IMR-90 (cell line): ENCODE results near the gene CXorf65. TPM values are rescaled to one million over a fixed set of nuclear protein-coding genes. Genes with fewer than 3 reads are reported as not detected.

ENCODE experiments used
- ATAC-seq: fragments of 200-7000 bp; cut with Tn5 transposase; 2 replicates; pipeline ENCODE4 v1.9.1; 2020; ENCODE audit warnings: low read depth, mild to moderate bottlenecking, moderate library complexity
- BruUV-seq: library from RNA; stranded (reverse); fragments of 400-500 nt; replicated peaks from 2 replicates; lab custom pipeline; 2021; lab: Mats Ljungman, UMichigan
- CTCF ChIA-PET: fragments of 300-600 bp; formaldehyde crosslinking; extraction: SDS; loops from one replicate; lab custom pipeline; 2021; ENCODE audit warnings: antibody characterized with exemption; lab: Yijun Ruan, JAX
- POLR2A ChIA-PET: fragments of 300-600 bp; sonication (Branson Sonifier 250); formaldehyde crosslinking; loops from one replicate; lab custom pipeline; 2022; ENCODE audit warnings: antibody characterized with exemption; ENCODE audit not compliant: unreplicated experiment; lab: Charles Lee
- DNase-seq: peaks from one replicate; pipeline ENCODE4 v3.0.0; 2013
- H2AFZ ChIP-seq: replicated peaks from 2 replicates; pipeline ENCODE3; 2013; ENCODE audit warnings: low read length, mild to moderate bottlenecking; ENCODE audit not compliant: poor library complexity
- H2AK5ac ChIP-seq: 2 replicates; pipeline ENCODE4 v1.6.1; 2013; ENCODE audit warnings: low read depth, low read length, inconsistent platforms
- H2AK9ac ChIP-seq: replicated peaks from 2 replicates; pipeline ENCODE3; 2013; ENCODE audit warnings: mild to moderate bottlenecking, low read depth, low read length, moderate library complexity; ENCODE audit not compliant: poor library complexity
- H2BK120ac ChIP-seq: 2 replicates; pipeline ENCODE4 v1.6.1; 2013; ENCODE audit warnings: low read depth, low read length, inconsistent platforms
- H2BK15ac ChIP-seq: 3 replicates; pipeline ENCODE4 v1.6.1; 2013; ENCODE audit warnings: low read depth, low read length, inconsistent platforms
- H2BK20ac ChIP-seq: 2 replicates; pipeline ENCODE4 v1.6.1; 2013; ENCODE audit warnings: low read depth, mild to moderate bottlenecking, inconsistent platforms, low read length, moderate library complexity
- H2BK5ac ChIP-seq: 2 replicates; pipeline ENCODE4 v1.6.1; 2013; ENCODE audit warnings: mild to moderate bottlenecking, low read depth, low read length, inconsistent platforms; ENCODE audit not compliant: poor library complexity, severe bottlenecking
- H3K14ac ChIP-seq: replicated peaks from 2 replicates; pipeline ENCODE4 v1.6.1; 2013; ENCODE audit warnings: low read depth, low read length, inconsistent platforms
- H3K18ac ChIP-seq: 2 replicates; pipeline ENCODE4 v1.6.1; 2013; ENCODE audit warnings: low read depth, low read length, control low read depth
- H3K23ac ChIP-seq: 2 replicates; pipeline ENCODE4 v1.6.1; 2013; ENCODE audit warnings: low read depth, low read length, inconsistent platforms
- H3K27ac ChIP-seq: 2 replicates; pipeline ENCODE4 v1.5.1; 2013; ENCODE audit warnings: mild to moderate bottlenecking, control low read depth, low read length; ENCODE audit not compliant: insufficient read depth
- H3K27me3 ChIP-seq: 2 replicates; pipeline ENCODE4 v1.6.1; 2013; ENCODE audit warnings: low read length; ENCODE audit not compliant: control insufficient read depth, insufficient read depth
- H3K36me3 ChIP-seq: 2 replicates; pipeline ENCODE4 v1.6.1; 2013; ENCODE audit warnings: low read length, mixed read lengths; ENCODE audit not compliant: control insufficient read depth, insufficient read depth
- H3K4ac ChIP-seq: 2 replicates; pipeline ENCODE4 v1.6.1; 2013; ENCODE audit warnings: low read depth, low read length, inconsistent platforms
- H3K4me1 ChIP-seq: 2 replicates; pipeline ENCODE4 v1.6.1; 2013; ENCODE audit warnings: low read length, mixed read lengths; ENCODE audit not compliant: control insufficient read depth, insufficient read depth
- H3K4me2 ChIP-seq: 2 replicates; pipeline ENCODE4 v1.6.1; 2013; ENCODE audit warnings: low read depth, mild to moderate bottlenecking, control low read depth, low read length, moderate library complexity
- H3K4me3 ChIP-seq: 2 replicates; pipeline ENCODE4 v1.5.1; 2013; ENCODE audit warnings: low read depth, mild to moderate bottlenecking, control low read depth, low read length, moderate library complexity; ENCODE audit not compliant: insufficient read depth
- H3K56ac ChIP-seq: 2 replicates; pipeline ENCODE4 v1.6.1; 2013; ENCODE audit warnings: low read length, inconsistent platforms; ENCODE audit not compliant: insufficient read depth; ENCODE audit errors: extremely low read depth
- H3K79me1 ChIP-seq, 2 experiments: 2 replicates each; pipeline ENCODE4 v1.6.1; 2013; ENCODE audit warnings: low read length in 2 of 2, inconsistent platforms in 1 of 2, low read depth in 1 of 2
- H3K9ac ChIP-seq: 2 replicates; pipeline ENCODE4 v1.6.1; 2013; ENCODE audit warnings: low read depth, low read length, control low read depth
- H3K9me1 ChIP-seq: 2 replicates; pipeline ENCODE4 v1.6.1; 2013; ENCODE audit warnings: low read length, inconsistent platforms; ENCODE audit not compliant: insufficient read depth
- H3K9me3 ChIP-seq: 2 replicates; pipeline ENCODE4 v1.6.1; 2013; ENCODE audit warnings: low read length; ENCODE audit not compliant: control insufficient read depth, insufficient read depth
- H4K20me1 ChIP-seq: 2 replicates; pipeline ENCODE4 v1.6.1; 2013; ENCODE audit warnings: low read length, inconsistent platforms; ENCODE audit not compliant: insufficient read depth
- H4K5ac ChIP-seq: 2 replicates; pipeline ENCODE4 v1.6.1; 2013; ENCODE audit warnings: mild to moderate bottlenecking, low read depth, low read length, control low read depth
- H4K8ac ChIP-seq, 2 experiments: 2 replicates each; pipeline ENCODE4 v1.6.1; 2013; ENCODE audit warnings: low read depth in 2 of 2, low read length in 2 of 2, control low read depth in 1 of 2, inconsistent platforms in 1 of 2
- H4K91ac ChIP-seq: 2 replicates; pipeline ENCODE4 v1.6.1; 2013; ENCODE audit warnings: low read depth, low read length, inconsistent platforms; ENCODE audit not compliant: insufficient read depth
- BHLHE40 ChIP-seq: fragments of 150-350 bp; IDR thresholded peaks from 2 replicates; pipeline ENCODE4 v1.6.1; 2016; ENCODE audit warnings: mild to moderate bottlenecking, low read depth, low read length
- CEBPB ChIP-seq: IDR thresholded peaks from 2 replicates; pipeline ENCODE4 v1.6.1; 2012; ENCODE audit warnings: low read depth, low read length, improper control_type of control experiment
- POLR2A ChIP-seq: IDR thresholded peaks from 2 replicates; pipeline ENCODE4 v1.6.1; 2012; ENCODE audit warnings: mild to moderate bottlenecking, low read depth, low read length
- RAD21 ChIP-seq: IDR thresholded peaks from 2 replicates; pipeline ENCODE4 v1.6.1; 2012; ENCODE audit warnings: low read length, improper control_type of control experiment
- WGBS, 2 experiments: methylation state at CpG; one replicate each; pipeline versions ENCODE4 v1.1.5 to v1.1.7; 2013; ENCODE audit warnings: missing lambda C conversion rate in 2 of 2; ENCODE audit not compliant: insufficient read length in 1 of 2; ENCODE audit errors: extremely low coverage in 2 of 2; 5-methylcytosine and 5-hydroxymethylcytosine counted together
- dilution Hi-C: fragments of 300-500 bp; cut with HindIII; formaldehyde crosslinking; loops from one replicate; pipeline ENCODE4 v1.14.3; 2018; ENCODE audit warnings: low sequenced_read_pairs; ENCODE audit not compliant: unreplicated experiment
- in situ Hi-C: fragments of 300-500 bp; cut with MboI; formaldehyde crosslinking; loops from 3 replicates; pipeline ENCODE4 v1.14.3; 2019; ENCODE audit warnings: low sequenced_read_pairs, inconsistent platforms, mixed read lengths
- intact Hi-C: fragments of 100-400 bp; cut with micrococcal nuclease; formaldehyde crosslinking; loops from 2 replicates; pipeline ENCODE4 v1.10.0; 2022
- polyA plus RNA-seq, 3 experiments: library from polyadenylated mRNA; depleted of rRNA; stranded (reverse); fragments of >200 nt; gene quantifications; 2 replicates each; pipeline ENCODE4 v1.2.3, GENCODE V29; 2012; ENCODE audit warnings: low replicate concordance in 1 of 3
- total RNA-seq: library from RNA; depleted of rRNA; stranded (reverse); fragments of >200 nt; gene quantifications from 2 replicates; pipeline ENCODE4 v1.2.3, GENCODE V29; 2012

CXorf65 gene
- total and polyA plus RNA-seq, 2 of the 4 experiments (the other 2 are of a cell fraction) = not detected

DNA sequence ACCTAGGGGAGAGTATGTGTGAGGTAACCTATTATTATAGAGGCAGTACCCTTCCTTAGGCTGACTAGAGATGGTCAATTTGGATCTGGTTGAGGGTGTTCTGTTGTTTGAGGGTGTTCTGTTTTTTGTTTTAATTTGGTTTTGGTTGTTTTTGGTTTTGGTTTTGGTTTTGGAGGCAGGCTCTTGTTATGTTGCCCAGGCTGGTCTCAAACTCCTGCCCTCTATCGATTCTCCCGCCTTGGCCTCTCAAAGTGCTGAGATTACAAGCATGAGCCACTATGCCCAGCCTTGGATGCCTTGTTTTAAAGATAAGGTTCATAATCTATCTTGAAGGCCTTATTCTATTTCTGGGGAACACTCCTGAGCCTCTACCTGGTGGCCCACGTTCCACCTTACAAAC lies 912 bp downstream of the CXorf65 start:
- H3K79me1 ChIP-seq = no peaks in the 10 kb centered on the region
- no peak overlapping the region for H3K18ac ChIP-seq
- dilution Hi-C loops = no loop called here
- no peak overlapping the region for H3K4me2 ChIP-seq
- BruUV-seq = no TSS peak
- ChIA-PET CTCF (no interaction called here), POLR2A (no interaction called here)
- H2AK9ac ChIP-seq = no peak overlapping the region
- no peak overlapping the region for H2BK20ac ChIP-seq
- H4K5ac ChIP-seq = no peak overlapping the region
- H3K4me1 ChIP-seq = no peaks in the 10 kb centered on the region
- no peaks in the 10 kb centered on the region for H3K9me1 ChIP-seq
- H2BK120ac ChIP-seq = no peak overlapping the region
- no peak overlapping the region for H3K23ac ChIP-seq
- no peak overlapping the region for H2AFZ ChIP-seq
- WGBS, 2 experiments = 100% methylated on average over 1 of the region's 3 CpGs; no CpG with 5 or more reads in 1 of the 2 experiments
- no peak overlapping the region for H2BK5ac ChIP-seq
- H2BK15ac ChIP-seq = no peak overlapping the region
- H3K56ac ChIP-seq = no peak overlapping the region
- no peak overlapping the region for H3K14ac ChIP-seq
- ATAC-seq (no peak), DNase-seq (no peak)
- no peak for TF ChIP-seq BHLHE40
- TF ChIP-seq CEBPB = no peak
- TF ChIP-seq RAD21 = no peak
- TF ChIP-seq POLR2A = no peak
- in situ Hi-C loops = no loop called here
- H3K36me3 ChIP-seq = no peaks in the 10 kb centered on the region
- no peaks in the 10 kb centered on the region for H3K9me3 ChIP-seq
- H4K91ac ChIP-seq = no peak overlapping the region
- no peaks in the 10 kb centered on the region for H4K20me1 ChIP-seq
- H3K4me3 ChIP-seq = no peak overlapping the region
- H3K9ac ChIP-seq = no peak overlapping the region
- H4K8ac ChIP-seq = no peak overlapping the region
- H3K27ac ChIP-seq = no peak overlapping the region
- peaks cover 12% of the 10 kb centered on the region; the same call in 1 of the 2 replicates for H3K27me3 ChIP-seq
- no peak overlapping the region for H2AK5ac ChIP-seq
- H3K4ac ChIP-seq = no peak overlapping the region
- intact Hi-C loops = no loop called here
